ENCODE results near the gene NECTIN4. TPM values are rescaled to one million over a fixed set of nuclear protein-coding genes. Genes with fewer than 3 reads are reported as not detected.
"Not testable (repeated sequence)": the region's sequence is repeated elsewhere in the genome, so short reads cannot be mapped to it uniquely, and the experiment has no call there.

NECTIN4 gene
- total RNA-seq, 1 donor from 2014 or later: 75.6 TPM

GRCh38 chr1:161022432-161022831 lies 66.9 kb downstream of the NECTIN4 start:
- not testable (repeated sequence) for DNase-seq (ENCODE audit: low spot score)

GRCh38 chr1:161021970-161022353 lies 67.4 kb downstream of the NECTIN4 start:
- no peak for DNase-seq (ENCODE audit: low spot score)

- peak; percentile 95 for DNase-seq (ENCODE audit: low spot score)
Measured at GRCh38 chr1:161021165-161021969, 68.0 kb downstream of the NECTIN4 start.

Other genes with a start within 250 kb of the NECTIN4 start
- 0.89 TPM for gene CD244, start 226.7 kb downstream of the NECTIN4 start, total RNA-seq
- 16.8 TPM for gene ITLN1, start 204.4 kb downstream of the NECTIN4 start, total RNA-seq
- not detected for gene ITLN2, start 134.7 kb downstream of the NECTIN4 start, total RNA-seq
- gene F11R, start 68.4 kb downstream of the NECTIN4 start, total RNA-seq: 166 TPM
- gene TSTD1, start 50.6 kb downstream of the NECTIN4 start, total RNA-seq: 79.8 TPM
- gene USF1, start 43.6 kb downstream of the NECTIN4 start, total RNA-seq: 70.7 TPM
- gene ARHGAP30, start 19.7 kb downstream of the NECTIN4 start, total RNA-seq: 12.1 TPM
- gene KLHDC9, start 8.8 kb upstream of the NECTIN4 start, total RNA-seq: 13.0 TPM
- gene PFDN2, start 28.5 kb upstream of the NECTIN4 start, total RNA-seq: 39.2 TPM
- gene NIT1, start 28.5 kb upstream of the NECTIN4 start, total RNA-seq: 34.7 TPM
- 34.0 TPM for gene DEDD, start 43.1 kb upstream of the NECTIN4 start, total RNA-seq
- 89.2 TPM for gene UFC1, start 64.4 kb upstream of the NECTIN4 start, total RNA-seq
- gene USP21, start 69.9 kb upstream of the NECTIN4 start, total RNA-seq: 29.1 TPM
- 26.8 TPM for gene PPOX, start 76.9 kb upstream of the NECTIN4 start, total RNA-seq
- 26.6 TPM for gene B4GALT3, start 87.9 kb upstream of the NECTIN4 start, total RNA-seq
- gene ADAMTS4, start 109.5 kb upstream of the NECTIN4 start, total RNA-seq: 42.6 TPM
- gene NDUFS2, start 112.8 kb upstream of the NECTIN4 start, total RNA-seq: 94.1 TPM
- 11.3 TPM for gene FCER1G, start 125.7 kb upstream of the NECTIN4 start, total RNA-seq
- not detected for gene APOA2, start 134.1 kb upstream of the NECTIN4 start, total RNA-seq
- 17.5 TPM for gene TOMM40L, start 136.5 kb upstream of the NECTIN4 start, total RNA-seq
- gene NR1I3, start 148.6 kb upstream of the NECTIN4 start, total RNA-seq: not detected
- gene PCP4L1, start 169.2 kb upstream of the NECTIN4 start, total RNA-seq: 66.5 TPM
- 3.1 TPM for gene MPZ, start 220.4 kb upstream of the NECTIN4 start, total RNA-seq
- 169 TPM for gene SDHC, start 224.8 kb upstream of the NECTIN4 start, total RNA-seq